ENCODE measurements around the gene TSPAN1. TPM values are rescaled to one million over a fixed set of nuclear protein-coding genes. Genes with fewer than 3 reads are reported as not detected.

The TSPAN1 gene
- total RNA-seq, 1 experiment from 2014 or later = 26.1 TPM

GRCh38 chr1:46132529-46133180 lies 42.2 kb upstream of the TSPAN1 start, which contains the start of gene PIK3R3:
PIK3R3 (minus strand) TSS chr1:46132629; CDS start chr1:46131952, 677 bp downstream.
- Histone ChIP-seq H3K27ac (ENCODE audit: low read length) (peak within 1 kb of the TSS; percentile 98), H3K27me3 (ENCODE audit: control insufficient read depth, insufficient read depth, low read length) (no peaks in the 10 kb centered on the region), H3K4me1 (ENCODE audit: control insufficient read depth, insufficient read depth, low read length) (peaks cover 33% of the 10 kb centered on the region), H3K36me3 (ENCODE audit: control insufficient read depth, insufficient read depth, low read length) (no peaks in the 10 kb centered on the region), H3K9me3 (ENCODE audit: control insufficient read depth, insufficient read depth, low read depth, low read length) (no peaks in the 10 kb centered on the region), H3K4me3 (ENCODE audit: low read depth in 2 of 2, low read length in 2 of 2) (peak within 1 kb of the TSS; percentile 96 to 99)
- peak; percentile 98; the same call in 1 of the 2 replicates for TF ChIP-seq SIN3A (IDR thresholded peaks at IDR 0.05; ENCODE audit: borderline replicate concordance, insufficient read depth, low read depth, low read length)
- TF ChIP-seq TCF7L2 (IDR thresholded peaks at IDR 0.05; ENCODE audit: low read depth, low read length) = 0 out of 2 replicates have a peak, but pooled peaks have one; percentile 59
- TF ChIP-seq REST (IDR thresholded peaks at IDR 0.05; ENCODE audit: insufficient read depth in 1 of 2, low read depth in 2 of 2, low read length in 1 of 2) = peak in 1 of 2 experiments; percentile 17; a peak in 1 of 4 replicates
- TF ChIP-seq CTCF (IDR thresholded peaks at IDR 0.05) = no peak
- peak; percentile 99 for TF ChIP-seq POLR2AphosphoS5 (IDR thresholded peaks at IDR 0.05; ENCODE audit: low read depth, low read length)
- BruUV-seq (replicated peaks) = no TSS peak
- in situ Hi-C loops (cut with HindIII; ENCODE audit: low pct_unique_long_range_greater_than_20kb, low sequenced_read_pairs) (no loop called here), intact Hi-C loops (cut with micrococcal nuclease; ENCODE audit: unreplicated experiment) (no loop called here)
- CTCF ChIA-PET = interaction anchor here (1.7 kb wide), 1 partner anchor 48 kb away, joined by 4 read pairs; no protein-coding TSS in a partner anchor
- POLR2A ChIA-PET = no interaction called here
- ATAC-seq (peak; percentile 98), DNase-seq (ENCODE audit: low read depth, low spot score) (peak; percentile 90)

- ATAC-seq (peak; percentile 78), DNase-seq (ENCODE audit: low read depth, low spot score) (no peak)
- CTCF ChIA-PET = no interaction called here
- TF ChIP-seq POLR2AphosphoS5 (IDR thresholded peaks at IDR 0.05; ENCODE audit: low read depth, low read length) (peak; percentile 66; the same call in 1 of the 2 replicates), SIN3A (IDR thresholded peaks at IDR 0.05; ENCODE audit: borderline replicate concordance, insufficient read depth, low read depth, low read length) (peak; percentile 75), REST (IDR thresholded peaks at IDR 0.05; ENCODE audit: insufficient read depth in 1 of 2, low read depth in 2 of 2, low read length in 1 of 2) (no peak)
- Histone ChIP-seq H3K27me3 (ENCODE audit: control insufficient read depth, insufficient read depth, low read length) (no peaks in the 10 kb centered on the region), H3K36me3 (ENCODE audit: control insufficient read depth, insufficient read depth, low read length) (no peaks in the 10 kb centered on the region), H3K27ac (ENCODE audit: low read length) (peak overlapping the region; percentile 98), H3K9me3 (ENCODE audit: control insufficient read depth, insufficient read depth, low read depth, low read length) (no peaks in the 10 kb centered on the region), H3K4me3 (ENCODE audit: low read depth in 2 of 2, low read length in 2 of 2) (peak overlapping the region; percentile 96 to 99), H3K4me1 (ENCODE audit: control insufficient read depth, insufficient read depth, low read length) (peaks cover 28% of the 10 kb centered on the region)
- TSS peak; percentile 97 for BruUV-seq (replicated peaks)
- in situ Hi-C loops (cut with HindIII; ENCODE audit: low pct_unique_long_range_greater_than_20kb, low sequenced_read_pairs) (no loop called here), intact Hi-C loops (cut with micrococcal nuclease; ENCODE audit: unreplicated experiment) (no loop called here)
- POLR2A ChIA-PET = no interaction called here
Observed at GRCh38 chr1:46133181-46133658, 41.7 kb upstream of the TSPAN1 start.
